IMR-90 (cell line): Measurements from ENCODE around the gene GCN1. TPM values are rescaled to one million over a fixed set of nuclear protein-coding genes. Genes with fewer than 3 reads are reported as not detected.

Experiments used
- ATAC-seq: fragments of 200-7000 bp; cut with Tn5 transposase; 2 replicates; pipeline ENCODE4 v1.9.1; 2020; ENCODE audit warnings: low read depth, mild to moderate bottlenecking, moderate library complexity
- BruUV-seq: library from RNA; stranded (reverse); fragments of 400-500 nt; replicated peaks from 2 replicates; lab custom pipeline; 2021; lab: Mats Ljungman, UMichigan
- CTCF ChIA-PET: fragments of 300-600 bp; formaldehyde crosslinking; extraction: SDS; loops from one replicate; lab custom pipeline; 2021; ENCODE audit warnings: antibody characterized with exemption; lab: Yijun Ruan, JAX
- POLR2A ChIA-PET: fragments of 300-600 bp; sonication (Branson Sonifier 250); formaldehyde crosslinking; loops from one replicate; lab custom pipeline; 2022; ENCODE audit warnings: antibody characterized with exemption; ENCODE audit not compliant: unreplicated experiment; lab: Charles Lee
- DNase-seq: peaks from one replicate; pipeline ENCODE4 v3.0.0; 2013
- H2AFZ ChIP-seq: replicated peaks from 2 replicates; pipeline ENCODE3; 2013; ENCODE audit warnings: low read length, mild to moderate bottlenecking; ENCODE audit not compliant: poor library complexity
- H2AK5ac ChIP-seq: 2 replicates; pipeline ENCODE4 v1.6.1; 2013; ENCODE audit warnings: low read depth, low read length, inconsistent platforms
- H2AK9ac ChIP-seq: replicated peaks from 2 replicates; pipeline ENCODE3; 2013; ENCODE audit warnings: mild to moderate bottlenecking, low read depth, low read length, moderate library complexity; ENCODE audit not compliant: poor library complexity
- H2BK120ac ChIP-seq: 2 replicates; pipeline ENCODE4 v1.6.1; 2013; ENCODE audit warnings: low read depth, low read length, inconsistent platforms
- H2BK15ac ChIP-seq: 3 replicates; pipeline ENCODE4 v1.6.1; 2013; ENCODE audit warnings: low read depth, low read length, inconsistent platforms
- H2BK20ac ChIP-seq: 2 replicates; pipeline ENCODE4 v1.6.1; 2013; ENCODE audit warnings: low read depth, mild to moderate bottlenecking, inconsistent platforms, low read length, moderate library complexity
- H2BK5ac ChIP-seq: 2 replicates; pipeline ENCODE4 v1.6.1; 2013; ENCODE audit warnings: mild to moderate bottlenecking, low read depth, low read length, inconsistent platforms; ENCODE audit not compliant: poor library complexity, severe bottlenecking
- H3K14ac ChIP-seq: replicated peaks from 2 replicates; pipeline ENCODE4 v1.6.1; 2013; ENCODE audit warnings: low read depth, low read length, inconsistent platforms
- H3K18ac ChIP-seq: 2 replicates; pipeline ENCODE4 v1.6.1; 2013; ENCODE audit warnings: low read depth, low read length, control low read depth
- H3K23ac ChIP-seq: 2 replicates; pipeline ENCODE4 v1.6.1; 2013; ENCODE audit warnings: low read depth, low read length, inconsistent platforms
- H3K27ac ChIP-seq: 2 replicates; pipeline ENCODE4 v1.5.1; 2013; ENCODE audit warnings: mild to moderate bottlenecking, control low read depth, low read length; ENCODE audit not compliant: insufficient read depth
- H3K27me3 ChIP-seq: 2 replicates; pipeline ENCODE4 v1.6.1; 2013; ENCODE audit warnings: low read length; ENCODE audit not compliant: control insufficient read depth, insufficient read depth
- H3K36me3 ChIP-seq: 2 replicates; pipeline ENCODE4 v1.6.1; 2013; ENCODE audit warnings: low read length, mixed read lengths; ENCODE audit not compliant: control insufficient read depth, insufficient read depth
- H3K4ac ChIP-seq: 2 replicates; pipeline ENCODE4 v1.6.1; 2013; ENCODE audit warnings: low read depth, low read length, inconsistent platforms
- H3K4me1 ChIP-seq: 2 replicates; pipeline ENCODE4 v1.6.1; 2013; ENCODE audit warnings: low read length, mixed read lengths; ENCODE audit not compliant: control insufficient read depth, insufficient read depth
- H3K4me2 ChIP-seq: 2 replicates; pipeline ENCODE4 v1.6.1; 2013; ENCODE audit warnings: low read depth, mild to moderate bottlenecking, control low read depth, low read length, moderate library complexity
- H3K4me3 ChIP-seq: 2 replicates; pipeline ENCODE4 v1.5.1; 2013; ENCODE audit warnings: low read depth, mild to moderate bottlenecking, control low read depth, low read length, moderate library complexity; ENCODE audit not compliant: insufficient read depth
- H3K56ac ChIP-seq: 2 replicates; pipeline ENCODE4 v1.6.1; 2013; ENCODE audit warnings: low read length, inconsistent platforms; ENCODE audit not compliant: insufficient read depth; ENCODE audit errors: extremely low read depth
- H3K79me1 ChIP-seq, 2 experiments: 2 replicates each; pipeline ENCODE4 v1.6.1; 2013; ENCODE audit warnings: low read length in 2 of 2, inconsistent platforms in 1 of 2, low read depth in 1 of 2
- H3K9ac ChIP-seq: 2 replicates; pipeline ENCODE4 v1.6.1; 2013; ENCODE audit warnings: low read depth, low read length, control low read depth
- H3K9me1 ChIP-seq: 2 replicates; pipeline ENCODE4 v1.6.1; 2013; ENCODE audit warnings: low read length, inconsistent platforms; ENCODE audit not compliant: insufficient read depth
- H3K9me3 ChIP-seq: 2 replicates; pipeline ENCODE4 v1.6.1; 2013; ENCODE audit warnings: low read length; ENCODE audit not compliant: control insufficient read depth, insufficient read depth
- H4K20me1 ChIP-seq: 2 replicates; pipeline ENCODE4 v1.6.1; 2013; ENCODE audit warnings: low read length, inconsistent platforms; ENCODE audit not compliant: insufficient read depth
- H4K5ac ChIP-seq: 2 replicates; pipeline ENCODE4 v1.6.1; 2013; ENCODE audit warnings: mild to moderate bottlenecking, low read depth, low read length, control low read depth
- H4K8ac ChIP-seq, 2 experiments: 2 replicates each; pipeline ENCODE4 v1.6.1; 2013; ENCODE audit warnings: low read depth in 2 of 2, low read length in 2 of 2, control low read depth in 1 of 2, inconsistent platforms in 1 of 2
- H4K91ac ChIP-seq: 2 replicates; pipeline ENCODE4 v1.6.1; 2013; ENCODE audit warnings: low read depth, low read length, inconsistent platforms; ENCODE audit not compliant: insufficient read depth
- CTCF ChIP-seq: conservative IDR thresholded peaks from 2 replicates; pipeline ENCODE4 v1.5.1; 2012; ENCODE audit warnings: mild to moderate bottlenecking, low read depth, low read length, improper control_type of control experiment
- ELK1 ChIP-seq: fragments of 150-350 bp; IDR thresholded peaks from 2 replicates; pipeline ENCODE4 v1.6.1; 2016; ENCODE audit warnings: low read depth, mild to moderate bottlenecking, low read length, moderate library complexity, borderline replicate concordance
- FOS ChIP-seq: fragments of 150-350 bp; IDR thresholded peaks from 2 replicates; pipeline ENCODE4 v1.6.1; 2016; ENCODE audit warnings: low read depth, low read length
- MAZ ChIP-seq: IDR thresholded peaks from 2 replicates; pipeline ENCODE4 v1.6.1; 2012; ENCODE audit warnings: low read depth, mild to moderate bottlenecking, low read length, improper control_type of control experiment, moderate library complexity, borderline replicate concordance
- NFE2L2 ChIP-seq: fragments of 150-350 bp; IDR thresholded peaks from 2 replicates; pipeline ENCODE4 v1.6.1; 2016; ENCODE audit warnings: low read depth, mild to moderate bottlenecking, low read length
- RAD21 ChIP-seq: IDR thresholded peaks from 2 replicates; pipeline ENCODE4 v1.6.1; 2012; ENCODE audit warnings: low read length, improper control_type of control experiment
- RCOR1 ChIP-seq: IDR thresholded peaks from 2 replicates; pipeline ENCODE4 v1.6.1; 2012; ENCODE audit warnings: mild to moderate bottlenecking, low read length, improper control_type of control experiment; ENCODE audit not compliant: insufficient replicate concordance
- SMC3 ChIP-seq: fragments of 150-350 bp; IDR thresholded peaks from 2 replicates; pipeline ENCODE4 v1.6.1; 2016; ENCODE audit warnings: low read depth, mild to moderate bottlenecking, antibody characterized with exemption, low read length, moderate library complexity
- USF2 ChIP-seq: fragments of 150-350 bp; IDR thresholded peaks from 2 replicates; pipeline ENCODE4 v1.6.1; 2017; ENCODE audit warnings: mild to moderate bottlenecking, antibody characterized with exemption, low read length, low read depth
- WGBS, 2 experiments: methylation state at CpG; one replicate each; pipeline versions ENCODE4 v1.1.5 to v1.1.7; 2013; ENCODE audit warnings: missing lambda C conversion rate in 2 of 2; ENCODE audit not compliant: insufficient read length in 1 of 2; ENCODE audit errors: extremely low coverage in 2 of 2; 5-methylcytosine and 5-hydroxymethylcytosine counted together
- dilution Hi-C: fragments of 300-500 bp; cut with HindIII; formaldehyde crosslinking; loops from one replicate; pipeline ENCODE4 v1.14.3; 2018; ENCODE audit warnings: low sequenced_read_pairs; ENCODE audit not compliant: unreplicated experiment
- in situ Hi-C: fragments of 300-500 bp; cut with MboI; formaldehyde crosslinking; loops from 3 replicates; pipeline ENCODE4 v1.14.3; 2019; ENCODE audit warnings: low sequenced_read_pairs, inconsistent platforms, mixed read lengths
- intact Hi-C: fragments of 100-400 bp; cut with micrococcal nuclease; formaldehyde crosslinking; loops from 2 replicates; pipeline ENCODE4 v1.10.0; 2022
- polyA plus RNA-seq, 3 experiments: library from polyadenylated mRNA; depleted of rRNA; stranded (reverse); fragments of >200 nt; gene quantifications; 2 replicates each; pipeline ENCODE4 v1.2.3, GENCODE V29; 2012; ENCODE audit warnings: low replicate concordance in 1 of 3
- total RNA-seq: library from RNA; depleted of rRNA; stranded (reverse); fragments of >200 nt; gene quantifications from 2 replicates; pipeline ENCODE4 v1.2.3, GENCODE V29; 2012

GCN1 gene
- total and polyA plus RNA-seq, 2 of the 4 experiments (the other 2 are of a cell fraction), result 57.8 to 77.6 TPM

GRCh38 chr12:120240495-120240833, 45.9 kb upstream of the GCN1 start:
- H3K79me1 ChIP-seq, result peaks cover 11 to 80% of the 10 kb centered on the region in 2 experiments; a peak in 3 of 4 replicates
- intact Hi-C loops (no loop called here), in situ Hi-C loops (no loop called here), dilution Hi-C loops (no loop called here)
- H2BK5ac ChIP-seq, result no peak overlapping the region
- no peak overlapping the region for H3K56ac ChIP-seq
- H4K20me1 ChIP-seq, result peaks cover 64% of the 10 kb centered on the region
- no peak overlapping the region for H4K91ac ChIP-seq
- no peak overlapping the region for H2AK9ac ChIP-seq
- ChIA-PET CTCF (interaction anchor here (1.1 kb wide), 1 partner anchor 22 kb away, joined by 5 read pairs; no protein-coding TSS in a partner anchor), POLR2A (interaction anchor here (0.7 to 1.6 kb wide), 2 partner anchors 9 to 51 kb away, joined by 3 to 7 read pairs; no protein-coding TSS in a partner anchor)
- 64% methylated on average over 3 of the region's 5 CpGs; no CpG with 5 or more reads in 1 of the 2 experiments for WGBS, 2 experiments
- H2BK120ac ChIP-seq, result no peak overlapping the region
- no peak for TF ChIP-seq FOS
- TF ChIP-seq USF2, result no peak
- no peak for TF ChIP-seq MAZ
- TF ChIP-seq NFE2L2, result no peak
- TF ChIP-seq CTCF, result no peak
- TF ChIP-seq RCOR1, result no peak
- TF ChIP-seq ELK1, result no peak
- no peak for TF ChIP-seq SMC3
- no peak for TF ChIP-seq RAD21
- H2AFZ ChIP-seq, result no peak overlapping the region
- no peak overlapping the region for H3K4me3 ChIP-seq
- H3K4me2 ChIP-seq, result no peak overlapping the region
- ATAC-seq (no peak), DNase-seq (no peak)
- H4K8ac ChIP-seq, result 0 out of 4 replicates have a peak overlapping the region, but pooled peaks of 1 of the 2 experiments have one; percentile 15
- H3K14ac ChIP-seq, result no peak overlapping the region
- H3K18ac ChIP-seq, result no peak overlapping the region
- H2BK20ac ChIP-seq, result no peak overlapping the region
- H3K36me3 ChIP-seq, result peaks cover 5% of the 10 kb centered on the region
- BruUV-seq, result no TSS peak
- H2AK5ac ChIP-seq, result no peak overlapping the region
- no peaks in the 10 kb centered on the region for H3K9me3 ChIP-seq
- H3K9ac ChIP-seq, result no peak overlapping the region
- no peak overlapping the region for H4K5ac ChIP-seq
- H3K23ac ChIP-seq, result no peak overlapping the region
- H2BK15ac ChIP-seq, result no peak overlapping the region
- H3K4ac ChIP-seq, result no peak overlapping the region
- H3K9me1 ChIP-seq, result peaks cover 61% of the 10 kb centered on the region
- H3K4me1 ChIP-seq, result peaks cover 50% of the 10 kb centered on the region
- no peak overlapping the region for H3K27ac ChIP-seq
- no peaks in the 10 kb centered on the region for H3K27me3 ChIP-seq
